Ovary (tissue), 3 donors: ENCODE results near the gene CHP1.

Experiments
- EP300 ChIP-seq: sonication (generic); formaldehyde crosslinking; IDR thresholded peaks from one replicate; pipeline ENCODE4 v1.6.1; 2017; ENCODE audit warnings: antibody characterized with exemption
- POLR2A ChIP-seq: fragments of 450-650 bp; IDR thresholded peaks from one replicate; pipeline ENCODE4 v1.6.1; 2017; ENCODE audit warnings: antibody characterized with exemption, mild to moderate bottlenecking, moderate library complexity
- TF ChIP-seq, protein P1 (sequence below), 3 donors: fragments of 450-650 bp in 2 of 3; fragments of 200-600 bp in 1 of 3; IDR thresholded peaks; one replicate each; pipeline versions ENCODE4 v1.5.1 to v1.8.0; 2016 to 2022; ENCODE audit warnings: antibody characterized with exemption in 3 of 3, mild to moderate bottlenecking in 1 of 3
- donor health status: DM: no; HTN: no; CAD: no.

DNA sequence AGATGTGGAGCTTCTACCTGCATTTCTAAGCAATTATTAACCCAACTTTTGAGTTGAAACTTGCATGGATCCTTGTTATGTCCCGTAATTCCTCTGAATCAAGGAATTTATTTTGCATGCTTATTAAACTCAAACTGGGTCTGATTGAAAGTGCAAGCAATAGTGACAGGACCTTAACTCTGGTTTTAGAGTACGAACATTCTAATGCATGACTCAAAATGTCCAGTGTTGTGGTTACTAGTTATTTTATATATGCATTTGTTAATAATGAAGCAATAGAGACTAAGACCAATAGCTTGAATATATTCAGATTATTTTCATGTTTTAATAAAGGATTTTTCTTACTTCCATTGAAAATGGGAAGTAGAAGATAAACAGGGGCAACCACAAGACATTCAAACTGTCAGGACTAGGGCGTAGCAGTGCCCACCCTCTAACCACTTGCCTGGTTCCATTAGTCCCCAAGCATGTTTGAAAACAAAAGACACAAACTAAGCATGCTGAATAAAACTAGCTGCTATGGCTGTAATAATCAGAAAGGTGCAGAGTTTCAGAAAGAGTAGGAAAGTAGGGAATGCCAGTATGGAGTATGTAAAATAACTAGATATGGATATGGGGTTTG, 73.2 kb downstream of the CHP1 start:
- TF ChIP-seq, protein P1, sequence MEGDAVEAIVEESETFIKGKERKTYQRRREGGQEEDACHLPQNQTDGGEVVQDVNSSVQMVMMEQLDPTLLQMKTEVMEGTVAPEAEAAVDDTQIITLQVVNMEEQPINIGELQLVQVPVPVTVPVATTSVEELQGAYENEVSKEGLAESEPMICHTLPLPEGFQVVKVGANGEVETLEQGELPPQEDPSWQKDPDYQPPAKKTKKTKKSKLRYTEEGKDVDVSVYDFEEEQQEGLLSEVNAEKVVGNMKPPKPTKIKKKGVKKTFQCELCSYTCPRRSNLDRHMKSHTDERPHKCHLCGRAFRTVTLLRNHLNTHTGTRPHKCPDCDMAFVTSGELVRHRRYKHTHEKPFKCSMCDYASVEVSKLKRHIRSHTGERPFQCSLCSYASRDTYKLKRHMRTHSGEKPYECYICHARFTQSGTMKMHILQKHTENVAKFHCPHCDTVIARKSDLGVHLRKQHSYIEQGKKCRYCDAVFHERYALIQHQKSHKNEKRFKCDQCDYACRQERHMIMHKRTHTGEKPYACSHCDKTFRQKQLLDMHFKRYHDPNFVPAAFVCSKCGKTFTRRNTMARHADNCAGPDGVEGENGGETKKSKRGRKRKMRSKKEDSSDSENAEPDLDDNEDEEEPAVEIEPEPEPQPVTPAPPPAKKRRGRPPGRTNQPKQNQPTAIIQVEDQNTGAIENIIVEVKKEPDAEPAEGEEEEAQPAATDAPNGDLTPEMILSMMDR (IDR thresholded peaks at IDR 0.05): no peak
- TF ChIP-seq POLR2A (no peak), EP300 (no peak)
